H1 (cell line): ENCODE measurements around the gene KCNMA1. TPM values are rescaled to one million over a fixed set of nuclear protein-coding genes. Genes with fewer than 3 reads are reported as not detected.

Experiments
- CTCF ChIA-PET: fragments of 300-600 bp; sonication (Branson Sonifier 250); formaldehyde crosslinking; loops from one replicate; lab custom pipeline; 2021; ENCODE audit not compliant: partially characterized antibody; lab: Charles Lee
- POLR2A ChIA-PET: fragments of 300-600 bp; sonication (Branson Sonifier 250); formaldehyde crosslinking; loops from one replicate; lab custom pipeline; 2021; ENCODE audit warnings: inconsistent platforms; ENCODE audit not compliant: partially characterized antibody; lab: Charles Lee
- DNase-seq, 2 experiments: peaks; one replicate each; pipeline versions ENCODE4 v3.0.0 to v3.0.0-alpha.2; 2010 to 2022; ENCODE audit warnings: low spot score in 2 of 2, low read depth in 1 of 2, mixed read lengths in 1 of 2
- FAIRE-seq: peaks from 2 replicates; lab custom pipeline; 2011; peaks lifted over from hg19 to GRCh38; lab: Jason Lieb, UNC
- H2AFZ ChIP-seq: 2 replicates; pipeline ENCODE4 v1.8.1; 2012; ENCODE audit warnings: low read length, inconsistent platforms
- H2AK5ac ChIP-seq: 2 replicates; pipeline ENCODE4 v1.6.1; 2013; ENCODE audit warnings: low read depth, low read length
- H2BK120ac ChIP-seq: replicated peaks from 2 replicates; pipeline ENCODE3; 2013; ENCODE audit warnings: low read depth, low read length, inconsistent platforms
- H2BK12ac ChIP-seq: 2 replicates; pipeline ENCODE4 v1.6.1; 2013; ENCODE audit warnings: low read depth, low read length
- H2BK15ac ChIP-seq: 2 replicates; pipeline ENCODE4 v1.6.1; 2013; ENCODE audit warnings: low read length
- H2BK20ac ChIP-seq: 2 replicates; pipeline ENCODE4 v1.6.1; 2013; ENCODE audit warnings: low read length
- H2BK5ac ChIP-seq: 2 replicates; pipeline ENCODE4 v1.6.1; 2013; ENCODE audit warnings: low read depth, low read length
- H3K14ac ChIP-seq: 2 replicates; pipeline ENCODE4 v1.6.1; 2013; ENCODE audit warnings: inconsistent platforms; ENCODE audit not compliant: insufficient read length
- H3K18ac ChIP-seq: 2 replicates; pipeline ENCODE4 v1.6.1; 2013; ENCODE audit warnings: low read length; ENCODE audit errors: extremely low read depth
- H3K23ac ChIP-seq: 2 replicates; pipeline ENCODE4 v1.6.1; 2013; ENCODE audit warnings: inconsistent platforms; ENCODE audit not compliant: insufficient read length
- H3K23me2 ChIP-seq: 2 replicates; pipeline ENCODE4 v1.6.1; 2013; ENCODE audit warnings: low read depth, low read length
- H3K27ac ChIP-seq: 2 replicates; pipeline ENCODE4 v1.6.1; 2011; ENCODE audit warnings: low read depth, low read length, inconsistent platforms
- H3K27me3 ChIP-seq, 4 experiments: replicated peaks in 1 of 4; 1 replicate in 1 of 4; 2 replicates in 3 of 4; pipeline versions ENCODE4 v1.6.1 to v1.8.1; 2011 to 2013; ENCODE audit warnings: low read length in 3 of 4, mild to moderate bottlenecking in 3 of 4, inconsistent platforms in 2 of 4, mixed read lengths in 2 of 4, moderate library complexity in 1 of 4; ENCODE audit not compliant: control insufficient read depth in 3 of 4, insufficient read depth in 3 of 4; ENCODE audit errors: extremely low read depth in 1 of 4
- H3K36me3 ChIP-seq, 4 experiments: 2 replicates each; pipeline versions ENCODE4 v1.6.1 to v1.8.1; 2011 to 2013; ENCODE audit warnings: mild to moderate bottlenecking in 4 of 4, low read length in 3 of 4, moderate library complexity in 2 of 4, control low read depth in 1 of 4, inconsistent platforms in 1 of 4; ENCODE audit not compliant: insufficient read depth in 4 of 4, control insufficient read depth in 2 of 4
- H3K4ac ChIP-seq: replicated peaks from 2 replicates; pipeline ENCODE3; 2013; ENCODE audit warnings: low read length, low read depth, mixed read lengths, inconsistent platforms; ENCODE audit not compliant: insufficient read length
- H3K4me1 ChIP-seq, 4 experiments: replicated peaks in 1 of 4; 1 replicate in 1 of 4; 2 replicates in 3 of 4; pipeline versions ENCODE4 v1.6.1 to v1.8.1; 2011 to 2013; ENCODE audit warnings: low read length in 3 of 4, inconsistent platforms in 2 of 4, mixed read lengths in 1 of 4; ENCODE audit not compliant: insufficient read depth in 4 of 4, control insufficient read depth in 3 of 4
- H3K4me2 ChIP-seq, 2 experiments: 2 replicates each; pipeline versions ENCODE4 v1.6.1 to v1.8.1; 2011 to 2013; ENCODE audit warnings: low read depth in 2 of 2, low read length in 2 of 2, control low read depth in 1 of 2, inconsistent platforms in 1 of 2, mild to moderate bottlenecking in 1 of 2; ENCODE audit not compliant: insufficient read depth in 1 of 2
- H3K4me3 ChIP-seq, 4 experiments: fragments of 200-600, 300-600 bp in 1 of 4; sonication (generic), shearing (Covaris generic), sonication (Bioruptor Twin) in 1 of 4; 2 replicates each; pipeline versions ENCODE4 v1.5.1 to v1.8.1; 2011 to 2016; ENCODE audit warnings: low read length in 4 of 4, low read depth in 3 of 4, control low read depth in 2 of 4, inconsistent platforms in 2 of 4, mild to moderate bottlenecking in 2 of 4, mixed read lengths in 1 of 4, moderate library complexity in 1 of 4; ENCODE audit not compliant: insufficient read depth in 2 of 4; ENCODE audit errors: extremely low read depth in 1 of 4
- H3K56ac ChIP-seq: replicated peaks from 2 replicates; pipeline ENCODE3; 2013; ENCODE audit warnings: low read depth, mild to moderate bottlenecking, mixed read lengths, low read length, inconsistent platforms; ENCODE audit not compliant: insufficient read length
- H3K79me1 ChIP-seq: 2 replicates; pipeline ENCODE4 v1.6.1; 2013; ENCODE audit warnings: low read depth, low read length, control low read depth
- H3K79me2 ChIP-seq, 2 experiments: 2 replicates each; pipeline versions ENCODE4 v1.6.1 to v1.8.1; 2012 to 2013; ENCODE audit warnings: low read length in 2 of 2, mild to moderate bottlenecking in 2 of 2, inconsistent platforms in 1 of 2; ENCODE audit not compliant: insufficient read depth in 2 of 2, control insufficient read depth in 1 of 2
- H3K9ac ChIP-seq, 4 experiments: replicated peaks in 1 of 4; 1 replicate in 1 of 4; 2 replicates in 3 of 4; pipeline versions ENCODE4 v1.6.1 to v1.8.1; 2011 to 2013; ENCODE audit warnings: low read depth in 3 of 4, low read length in 3 of 4, control low read depth in 2 of 4, mild to moderate bottlenecking in 2 of 4, moderate library complexity in 2 of 4, inconsistent platforms in 1 of 4; ENCODE audit errors: extremely low read depth in 1 of 4
- H3K9me3 ChIP-seq, 2 experiments: 2 replicates each; pipeline versions ENCODE4 v1.6.1 to v1.8.1; 2012 to 2013; ENCODE audit warnings: mild to moderate bottlenecking in 2 of 2, moderate library complexity in 2 of 2, control low read depth in 1 of 2, inconsistent platforms in 1 of 2, low read depth in 1 of 2, low read length in 1 of 2, mixed read lengths in 1 of 2; ENCODE audit not compliant: insufficient read depth in 2 of 2
- H4K20me1 ChIP-seq, 2 experiments: replicated peaks in 1 of 2; 2 replicates each; pipeline versions ENCODE3 to v1.8.1; 2011 to 2013; ENCODE audit warnings: inconsistent platforms in 2 of 2, low read length in 2 of 2, mild to moderate bottlenecking in 1 of 2; ENCODE audit not compliant: insufficient read depth in 2 of 2, control insufficient read depth in 1 of 2
- H4K5ac ChIP-seq: 2 replicates; pipeline ENCODE4 v1.6.1; 2013; ENCODE audit warnings: low read length, low read depth, mixed read lengths, inconsistent platforms; ENCODE audit not compliant: insufficient read length
- H4K8ac ChIP-seq: 2 replicates; pipeline ENCODE4 v1.8.0; 2013; ENCODE audit warnings: mild to moderate bottlenecking, moderate library complexity, low read length, inconsistent platforms; ENCODE audit not compliant: insufficient read depth; ENCODE audit errors: extremely low read depth
- H4K91ac ChIP-seq: replicated peaks from 2 replicates; pipeline ENCODE3; 2013; ENCODE audit warnings: low read length, mixed read lengths, inconsistent platforms; ENCODE audit not compliant: insufficient read length
- CTBP2 ChIP-seq: IDR thresholded peaks from 2 replicates; pipeline ENCODE4 v1.7.0; 2011; ENCODE audit warnings: borderline replicate concordance, mild to moderate bottlenecking, moderate library complexity, mixed read lengths, low read length; ENCODE audit not compliant: insufficient read depth, insufficient read length
- KDM1A ChIP-seq: fragments of 200-600, 300-600 bp; sonication (generic); IDR thresholded peaks from 2 replicates; pipeline ENCODE4 v1.7.1; 2016; ENCODE audit warnings: mild to moderate bottlenecking, low read length, borderline replicate concordance
- KDM5A ChIP-seq: fragments of 200-600 bp; IDR thresholded peaks from 2 replicates; pipeline ENCODE4 v1.7.1; 2012; ENCODE audit warnings: mild to moderate bottlenecking, low read length, inconsistent platforms, mixed read lengths
- RBBP5 ChIP-seq: IDR thresholded peaks from 2 replicates; pipeline ENCODE4 v1.7.1; 2012; ENCODE audit warnings: low read depth, mild to moderate bottlenecking, inconsistent platforms, low read length, moderate library complexity, borderline replicate concordance
- SIN3A ChIP-seq, 2 experiments: IDR thresholded peaks in 1 of 2; conservative IDR thresholded peaks in 1 of 2; 2 replicates each; pipeline ENCODE4 v1.6.1; 2011 to 2012; ENCODE audit warnings: low read length in 2 of 2, improper control_type of control experiment in 1 of 2, low read depth in 1 of 2, mild to moderate bottlenecking in 1 of 2
- TAF7 ChIP-seq: optimal IDR thresholded peaks from 2 replicates; pipeline ENCODE3; 2011; ENCODE audit warnings: low read depth, mild to moderate bottlenecking, inconsistent platforms, low read length, moderate library complexity, borderline replicate concordance
- WGBS, 2 experiments: shearing (Covaris generic) in 1 of 2; methylation state at CpG; one replicate each; pipeline versions ENCODE4 v1.1.6 to v1.1.7; 2013 to 2015; ENCODE audit warnings: low lambda C conversion rate in 2 of 2, mixed read lengths in 2 of 2, inconsistent platforms in 1 of 2, low coverage in 1 of 2, missing lambda C conversion rate in 1 of 2; ENCODE audit not compliant: insufficient replicate concordance in 2 of 2, insufficient coverage in 1 of 2, insufficient read length in 1 of 2; ENCODE audit errors: extremely low coverage in 1 of 2, missing lambda C conversion rate in 1 of 2; 5-methylcytosine and 5-hydroxymethylcytosine counted together
- polyA plus RNA-seq, 7 experiments: library from polyadenylated mRNA; depleted of rRNA in 3 of 7; stranded (reverse) in 5 of 7; unstranded in 2 of 7; fragments of >200 nt in 5 of 7; fragments of 200-250 nt in 2 of 7; gene quantifications; 1 replicate in 5 of 7; 2 replicates in 1 of 7; 4 replicates in 1 of 7; pipeline versions ENCODE4 v1.2.1 to v1.2.3, GENCODE V29; 2011 to 2013; ENCODE audit warnings: missing spikeins in 2 of 7, mixed read lengths in 2 of 7
- total RNA-seq: library from RNA; stranded (reverse); fragmentation: NEBNext Ultra II Directional; extraction: Animal tissue kit (Norgen Biotek cat#: 25700); gene quantifications from 2 replicates; pipeline ENCODE4 v1.2.1, GENCODE V29; 2021
- TF ChIP-seq, protein P1 (sequence below): IDR thresholded peaks from 2 replicates; pipeline ENCODE4 v1.6.1; 2012; ENCODE audit warnings: inconsistent platforms

Gene KCNMA1
- total and polyA plus RNA-seq, 2 of the 8 experiments (the other 6 are each of a cell fraction or from before 2014, with no cell fraction given), result 10.2 to 11.1 TPM

GRCh38 chr10:77527839-77528238 lies 109.8 kb downstream of the KCNMA1 start:
- ChIA-PET CTCF (no interaction called here), POLR2A (no interaction called here)
- H2BK5ac ChIP-seq, result no peak overlapping the region
- no peak overlapping the region for H3K27ac ChIP-seq
- no peak overlapping the region for H2AK5ac ChIP-seq
- 78% methylated on average over 2 of the region's 2 CpGs; no CpG with 5 or more reads in 1 of the 2 experiments for WGBS, 2 experiments
- no peaks in the 10 kb centered on the region for H3K27me3 ChIP-seq
- H2BK20ac ChIP-seq, result no peak overlapping the region
- H3K4me2 ChIP-seq, result no peak overlapping the region
- H3K56ac ChIP-seq, result no peak overlapping the region
- H4K91ac ChIP-seq, result no peak overlapping the region
- H3K18ac ChIP-seq, result no peak overlapping the region
- H4K8ac ChIP-seq, result no peak overlapping the region
- H3K9ac ChIP-seq, result no peak overlapping the region
- no peak overlapping the region for H3K14ac ChIP-seq
- H3K9me3 ChIP-seq, result no peaks in the 10 kb centered on the region
- DNase-seq (no peak), FAIRE-seq (no peak)
- no peak overlapping the region for H3K23ac ChIP-seq
- H2BK12ac ChIP-seq, result 0 out of 2 replicates have a peak overlapping the region, but pooled peaks have one; percentile 29
- H3K79me2 ChIP-seq, result peaks cover 0 to 2% of the 10 kb centered on the region in 2 experiments; a peak in 1 of 4 replicates
- no peaks in the 10 kb centered on the region for H3K79me1 ChIP-seq
- H2AFZ ChIP-seq, result no peak overlapping the region
- no peak overlapping the region for H3K4ac ChIP-seq
- no peaks in the 10 kb centered on the region for H4K20me1 ChIP-seq
- H3K4me1 ChIP-seq, result peaks cover 4 to 16% (median 12%) of the 10 kb centered on the region in 4 experiments; a peak in 6 of 7 replicates
- TF ChIP-seq TAF7 (no peak), CTBP2 (no peak), KDM5A (no peak), KDM1A (peak; percentile 73; the same call in 1 of the 2 replicates), RBBP5 (no peak), SIN3A (conservative IDR thresholded peaks at IDR 0.05 in 1 of 2, IDR thresholded peaks at IDR 0.05 in 1 of 2; ENCODE audit: low read depth in 1 of 2, low read length in 2 of 2) (no peak)
- TF ChIP-seq, protein P1, sequence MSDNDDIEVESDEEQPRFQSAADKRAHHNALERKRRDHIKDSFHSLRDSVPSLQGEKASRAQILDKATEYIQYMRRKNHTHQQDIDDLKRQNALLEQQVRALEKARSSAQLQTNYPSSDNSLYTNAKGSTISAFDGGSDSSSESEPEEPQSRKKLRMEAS, result no peak
- no peak overlapping the region for H3K4me3 ChIP-seq
- H4K5ac ChIP-seq, result no peak overlapping the region
- H3K36me3 ChIP-seq, result no peaks in the 10 kb centered on the region
- H2BK120ac ChIP-seq, result no peak overlapping the region
- no peak overlapping the region; the same call in 1 of the 2 replicates for H2BK15ac ChIP-seq
- no peaks in the 10 kb centered on the region; the same call in 1 of the 2 replicates for H3K23me2 ChIP-seq
